ENCODE measurements around the gene TMPRSS5. TPM values are rescaled to one million over a fixed set of nuclear protein-coding genes. Genes with fewer than 3 reads are reported as not detected.

The TMPRSS5 gene
- total RNA-seq, 4 donors from 2014 or later, result 35.0 to 42.2 (median 41.9) TPM

DNA sequence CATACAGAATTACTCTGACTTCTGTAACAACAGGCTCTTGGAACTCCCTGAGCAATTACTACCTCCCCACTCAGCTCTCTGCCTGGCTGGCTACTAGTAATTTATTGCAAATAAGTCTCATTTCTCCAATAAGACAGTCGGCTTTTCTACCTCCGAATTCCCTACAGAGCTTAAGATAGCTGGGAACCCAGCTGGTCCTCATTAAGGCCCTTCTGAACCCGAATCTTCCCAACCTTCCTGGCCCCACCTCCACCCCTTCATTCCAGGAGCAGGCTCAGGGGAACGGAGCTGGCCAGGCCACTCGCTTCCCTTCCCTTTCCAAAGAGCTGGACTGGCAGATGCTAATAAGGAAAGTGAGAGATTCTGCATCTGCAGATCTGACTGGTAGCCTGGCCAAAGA is 21.6 kb downstream of the TMPRSS5 start:
- TF ChIP-seq EP300 (IDR thresholded peaks at IDR 0.05) (no peak), POLR2A (IDR thresholded peaks at IDR 0.05) (no peak)
- TF ChIP-seq, protein P1, sequence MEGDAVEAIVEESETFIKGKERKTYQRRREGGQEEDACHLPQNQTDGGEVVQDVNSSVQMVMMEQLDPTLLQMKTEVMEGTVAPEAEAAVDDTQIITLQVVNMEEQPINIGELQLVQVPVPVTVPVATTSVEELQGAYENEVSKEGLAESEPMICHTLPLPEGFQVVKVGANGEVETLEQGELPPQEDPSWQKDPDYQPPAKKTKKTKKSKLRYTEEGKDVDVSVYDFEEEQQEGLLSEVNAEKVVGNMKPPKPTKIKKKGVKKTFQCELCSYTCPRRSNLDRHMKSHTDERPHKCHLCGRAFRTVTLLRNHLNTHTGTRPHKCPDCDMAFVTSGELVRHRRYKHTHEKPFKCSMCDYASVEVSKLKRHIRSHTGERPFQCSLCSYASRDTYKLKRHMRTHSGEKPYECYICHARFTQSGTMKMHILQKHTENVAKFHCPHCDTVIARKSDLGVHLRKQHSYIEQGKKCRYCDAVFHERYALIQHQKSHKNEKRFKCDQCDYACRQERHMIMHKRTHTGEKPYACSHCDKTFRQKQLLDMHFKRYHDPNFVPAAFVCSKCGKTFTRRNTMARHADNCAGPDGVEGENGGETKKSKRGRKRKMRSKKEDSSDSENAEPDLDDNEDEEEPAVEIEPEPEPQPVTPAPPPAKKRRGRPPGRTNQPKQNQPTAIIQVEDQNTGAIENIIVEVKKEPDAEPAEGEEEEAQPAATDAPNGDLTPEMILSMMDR (IDR thresholded peaks at IDR 0.05), result no peak
- no peak overlapping the region for H3K4me3 ChIP-seq

DNA sequence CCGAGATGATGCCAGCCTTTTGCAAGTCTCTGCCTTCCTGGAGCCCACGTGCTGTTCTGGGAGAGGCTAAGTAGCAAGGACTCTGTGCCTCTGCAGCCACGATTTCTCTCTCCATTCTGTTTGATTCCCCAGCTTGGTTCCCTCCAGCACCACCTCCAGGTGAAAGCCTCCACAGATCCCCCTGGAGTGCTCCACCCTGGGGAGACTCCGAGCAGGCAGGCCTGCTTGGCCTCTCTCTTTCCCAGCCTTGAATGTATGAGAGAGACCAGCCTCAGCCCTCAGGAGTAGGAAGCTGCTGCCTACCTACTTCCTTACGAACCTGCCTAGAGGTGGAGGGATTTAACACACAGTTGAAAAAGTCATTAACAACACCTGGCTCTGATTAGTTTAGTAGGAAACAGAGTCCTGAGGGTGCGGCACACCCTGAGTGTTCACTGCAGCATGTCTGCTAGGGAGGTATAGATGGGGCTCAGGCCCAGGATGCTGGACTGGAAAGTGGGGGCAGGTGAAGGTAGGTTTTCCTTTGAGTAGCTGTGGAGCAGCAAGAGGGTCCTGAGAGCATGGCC is 22.5 kb downstream of the TMPRSS5 start:
- no peak for DNase-seq (ENCODE audit: low spot score in 2 of 2)
- no peak overlapping the region for H3K27ac ChIP-seq
- H3K9me3 ChIP-seq, result no peaks in the 10 kb centered on the region
- 68 to 87% methylated on average over 6 of the region's 6 CpGs for WGBS, 2 donors
- peaks cover 0 to 35% (median 3%) of the 10 kb centered on the region in 4 donors for H3K4me1 ChIP-seq
- H3K36me3 ChIP-seq, result no peaks in the 10 kb centered on the region
- no peak for TF ChIP-seq EP300 (IDR thresholded peaks at IDR 0.05)
- TF ChIP-seq, protein P1 (IDR thresholded peaks at IDR 0.05), result no peak
- no peak for TF ChIP-seq POLR2A (IDR thresholded peaks at IDR 0.05)
- no peaks in the 10 kb centered on the region for H3K27me3 ChIP-seq
- H3K4me3 ChIP-seq, result no peak overlapping the region

More for the DNA sequence above, 21.6 kb downstream of the TMPRSS5 start:
- no peaks in the 10 kb centered on the region for H3K27me3 ChIP-seq
- H3K4me1 ChIP-seq, result peaks cover 0 to 37% (median 3%) of the 10 kb centered on the region in 4 donors
- DNase-seq (ENCODE audit: low spot score in 2 of 2), result no peak
- H3K36me3 ChIP-seq, result no peaks in the 10 kb centered on the region
- WGBS, 2 donors, result 50 to 52% methylated on average over 5 of the region's 5 CpGs
- no peaks in the 10 kb centered on the region for H3K9me3 ChIP-seq
- no peak overlapping the region for H3K27ac ChIP-seq

DNA sequence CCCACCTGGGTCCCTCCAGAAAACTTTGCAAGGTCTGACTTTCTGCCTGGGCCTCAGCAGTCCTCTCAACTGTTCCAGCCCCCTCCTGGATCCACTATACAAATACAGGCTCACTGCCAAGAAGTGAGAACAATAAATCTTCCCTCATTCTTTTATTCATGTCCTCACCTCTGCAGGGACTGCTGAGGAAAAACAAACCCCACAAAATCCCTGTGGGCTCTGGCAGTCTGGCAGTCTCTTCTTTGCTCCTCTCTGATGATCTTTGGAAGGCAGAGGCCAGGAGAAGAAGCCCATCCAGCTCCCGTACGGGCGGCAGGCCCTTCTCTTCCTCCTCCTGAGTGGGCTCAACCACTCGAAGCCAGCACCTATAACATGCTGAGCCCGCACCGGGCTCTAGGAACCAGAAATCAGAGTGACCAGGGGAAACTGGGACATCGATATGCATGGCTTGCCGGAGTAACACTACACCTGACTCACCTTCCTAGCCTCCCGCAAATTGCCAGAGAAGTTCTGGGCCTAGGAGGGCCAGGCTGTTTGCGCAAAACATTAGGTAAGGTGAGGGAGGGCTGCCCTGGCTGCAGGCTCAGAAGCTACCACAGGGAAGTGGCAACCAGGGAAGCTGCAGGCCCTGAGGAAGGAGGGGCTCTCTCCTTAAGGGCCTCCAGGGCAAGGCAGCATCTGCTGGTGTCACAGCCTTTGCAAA is 24.2 kb downstream of the TMPRSS5 start:
- DNase-seq (ENCODE audit: low spot score in 2 of 2), result no peak
- H3K4me3 ChIP-seq, result no peak overlapping the region
- TF ChIP-seq EP300 (IDR thresholded peaks at IDR 0.05), result no peak
- TF ChIP-seq, protein P1 (IDR thresholded peaks at IDR 0.05), result no peak
- no peak for TF ChIP-seq POLR2A (IDR thresholded peaks at IDR 0.05)
- no peaks in the 10 kb centered on the region for H3K9me3 ChIP-seq
- no peaks in the 10 kb centered on the region for H3K27me3 ChIP-seq
- peaks cover 0 to 35% (median 3%) of the 10 kb centered on the region in 4 donors for H3K4me1 ChIP-seq
- H3K36me3 ChIP-seq, result no peaks in the 10 kb centered on the region
- WGBS, 2 donors, result 77 to 86% methylated on average over 10 of the region's 10 CpGs
- H3K27ac ChIP-seq, result no peak overlapping the region

DNA sequence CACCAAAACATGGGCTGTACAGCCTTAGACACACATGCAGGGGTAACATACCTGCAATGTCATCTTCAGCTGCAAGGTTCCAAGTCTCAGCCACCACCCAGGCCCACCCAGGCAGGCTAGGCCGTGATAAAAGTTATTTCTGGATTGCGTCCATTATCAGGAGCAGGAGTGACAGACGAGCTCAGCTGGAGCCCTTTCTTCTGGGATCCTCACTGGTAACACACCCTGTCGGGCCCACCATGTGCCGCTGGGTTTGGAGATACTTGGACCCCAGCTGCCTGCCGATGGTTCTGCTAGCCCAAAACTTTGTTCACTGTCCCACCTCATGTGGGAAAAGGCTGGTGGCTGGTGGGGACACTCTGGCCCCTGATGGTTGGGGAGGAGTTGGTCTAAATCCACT is 24.8 kb downstream of the TMPRSS5 start:
- Histone ChIP-seq H3K4me3 (no peak overlapping the region), H3K9me3 (no peaks in the 10 kb centered on the region), H3K27me3 (no peaks in the 10 kb centered on the region), H3K36me3 (no peaks in the 10 kb centered on the region), H3K27ac (no peak overlapping the region), H3K4me1 (peaks cover 0 to 37% (median 3%) of the 10 kb centered on the region in 4 donors)
- DNase-seq (ENCODE audit: low spot score in 2 of 2), result no peak
- WGBS, 2 donors, result 67 to 81% methylated on average over 2 to 6 of the region's 6 CpGs
- no peak for TF ChIP-seq POLR2A (IDR thresholded peaks at IDR 0.05)
- TF ChIP-seq, protein P1 (IDR thresholded peaks at IDR 0.05), result no peak
- no peak for TF ChIP-seq EP300 (IDR thresholded peaks at IDR 0.05)

DNA sequence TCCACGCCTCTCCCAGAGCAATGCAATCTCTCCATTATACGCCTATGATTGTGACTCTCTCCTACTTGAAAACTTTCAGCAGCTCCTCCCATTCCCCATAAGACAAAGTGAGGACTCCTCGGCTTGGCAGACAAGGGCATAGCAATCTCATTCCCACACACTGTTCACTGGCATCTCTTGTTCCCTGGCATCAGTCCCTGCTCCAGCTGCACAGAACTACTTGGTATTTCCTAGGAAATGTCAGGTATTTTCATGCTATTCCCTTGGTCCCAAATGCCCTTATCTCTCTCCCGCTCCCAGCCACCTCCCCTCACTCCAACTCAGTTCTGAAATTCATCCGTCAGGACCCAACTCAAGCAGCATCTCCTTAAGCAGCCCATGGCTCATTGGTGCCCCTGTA is 28.4 kb downstream of the TMPRSS5 start:
- H3K4me1 ChIP-seq, result peaks cover 0 to 30% (median 2%) of the 10 kb centered on the region in 4 donors
- TF ChIP-seq, protein P1 (IDR thresholded peaks at IDR 0.05), result no peak
- no peak for TF ChIP-seq EP300 (IDR thresholded peaks at IDR 0.05)
- no peak for TF ChIP-seq POLR2A (IDR thresholded peaks at IDR 0.05)
- DNase-seq (ENCODE audit: low spot score in 2 of 2), result no peak
- no peaks in the 10 kb centered on the region for H3K27me3 ChIP-seq
- no peak overlapping the region for H3K4me3 ChIP-seq
- no peaks in the 10 kb centered on the region for H3K9me3 ChIP-seq
- H3K36me3 ChIP-seq, result no peaks in the 10 kb centered on the region
- H3K27ac ChIP-seq, result no peak overlapping the region
- 73 to 80% methylated on average over 5 of the region's 5 CpGs for WGBS, 2 donors

Measured in tibial nerve (tissue), 4 donors.